ENCODE measurements around the gene RNPC3. TPM values are rescaled to one million over a fixed set of nuclear protein-coding genes. Genes with fewer than 3 reads are reported as not detected.
"Not testable (repeated sequence)": the region's sequence is repeated elsewhere in the genome, so short reads cannot be mapped to it uniquely, and the experiment has no call there.

Gene RNPC3
- polyA plus RNA-seq, 1 of the 3 experiments (the other 2 are of a cell fraction): 10.0 TPM

GRCh38 chr1:103602740-103603139, 77.2 kb downstream of the RNPC3 start:
- no CpG with 5 or more reads among the region's 3 CpGs for WGBS (ENCODE audit: low lambda C conversion rate)
- H3K4me2 ChIP-seq; H2AFZ ChIP-seq (ENCODE audit: low read depth); H3K4me1 ChIP-seq (ENCODE audit: control insufficient read depth in 1 of 2, insufficient read depth in 2 of 2, low read depth in 1 of 2, low read length in 1 of 2); CTCF ChIA-PET; H3K9ac ChIP-seq; DNase-seq; H3K36me3 ChIP-seq (replicated peaks in 1 of 2; ENCODE audit: control insufficient read depth in 1 of 2, insufficient read depth in 2 of 2, low read length in 1 of 2); H3K27ac ChIP-seq (ENCODE audit: low read depth in 2 of 2, low read length in 1 of 2); H3K27me3 ChIP-seq (ENCODE audit: insufficient read depth); H4K20me1 ChIP-seq (ENCODE audit: insufficient read depth); H3K9me3 ChIP-seq; POLR2A ChIA-PET; H3K9me2 ChIP-seq; H3F3A ChIP-seq (replicated peaks; ENCODE audit: insufficient read depth); H3K79me2 ChIP-seq (ENCODE audit: insufficient read depth); H3K4me3 ChIP-seq (ENCODE audit: low read depth in 2 of 2, low read length in 1 of 2): not testable (repeated sequence)

Other genes starting within 250 kb of the RNPC3 start
- 1.5 and 2.8 TPM in 2 replicates for gene AMY2B, start 45.9 kb downstream of the RNPC3 start, polyA plus RNA-seq (2012; rRNA removed)
- gene AMY2A, start 91.7 kb downstream of the RNPC3 start, polyA plus RNA-seq (2012; rRNA removed): not detected in 2 replicates
- not detected in 2 replicates for gene AMY1A, start 130.1 kb downstream of the RNPC3 start, polyA plus RNA-seq (2012; rRNA removed)
- gene AMY1B, start 170.5 kb downstream of the RNPC3 start, polyA plus RNA-seq (2012; rRNA removed): not detected in 2 replicates
- gene AMY1C, start 224.2 kb downstream of the RNPC3 start, polyA plus RNA-seq (2012; rRNA removed): not detected in 2 replicates

Data from SK-N-SH (cell line).